HCT116 (cell line): ENCODE measurements around the gene CALM1. TPM values are rescaled to one million over a fixed set of nuclear protein-coding genes. Genes with fewer than 3 reads are reported as not detected.

ENCODE experiments used
- ATAC-seq: fragments of 200-7000 bp; cut with Tn5 transposase; 2 replicates; pipeline ENCODE4 v1.9.1; 2020; ENCODE audit warnings: mild to moderate bottlenecking, moderate library complexity
- BruUV-seq: library from RNA; stranded (reverse); fragments of 400-500 nt; replicated peaks from 2 replicates; lab custom pipeline; 2021; lab: Mats Ljungman, UMichigan
- CTCF ChIA-PET: fragments of 300-600 bp; sonication (Branson Sonifier 250); formaldehyde crosslinking; loops from one replicate; lab custom pipeline; 2021; ENCODE audit warnings: antibody characterized with exemption; lab: Charles Lee
- POLR2A ChIA-PET: fragments of 300-600, 350-600 bp; sonication (Branson Sonifier 250); formaldehyde crosslinking; loops from one replicate; lab custom pipeline; 2021; ENCODE audit warnings: antibody characterized with exemption; lab: Charles Lee
- RAD21 ChIA-PET, 2 experiments: fragments of 300-600 bp; sonication (Branson Sonifier 250); formaldehyde crosslinking; loops; one replicate each; lab custom pipeline; 2023; ENCODE audit warnings: low total read pairs in 2 of 2; ENCODE audit not compliant: uncharacterized antibody in 2 of 2, unreplicated experiment in 2 of 2, low non-redundant PET in 1 of 2; lab: Charles Lee
- DNase-seq: peaks from one replicate; pipeline ENCODE4 v3.0.0-alpha.2; 2010; ENCODE audit warnings: low read depth, low spot score
- H2AFZ ChIP-seq: fragments of 200-600 bp; shearing (Covaris generic), sonication (generic); 2 replicates; pipeline ENCODE4 v1.6.1; 2017; ENCODE audit warnings: low read depth, mixed run types, mixed read lengths, antibody characterized with exemption, low read length; ENCODE audit not compliant: poor library complexity, severe bottlenecking
- H3K27ac ChIP-seq: 2 replicates; pipeline ENCODE4 v1.5.1; 2012; ENCODE audit warnings: low read depth, low read length
- H3K27me3 ChIP-seq: fragments of 200-600 bp; sonication (generic); 2 replicates; pipeline ENCODE4 v1.6.1; 2016; ENCODE audit warnings: mixed run types, low read length, mixed read lengths; ENCODE audit not compliant: insufficient read depth
- H3K36me3 ChIP-seq, 2 experiments: fragments of 200-500 bp in 1 of 2; fragments of 200-600 bp in 1 of 2; sonication (Bioruptor generic) in 1 of 2; sonication (generic) in 1 of 2; 2 replicates each; pipeline versions ENCODE4 v1.5.1 to v1.6.1; 2014 to 2016; ENCODE audit warnings: low read length in 2 of 2, inconsistent platforms in 1 of 2, mixed read lengths in 1 of 2, mixed run types in 1 of 2; ENCODE audit not compliant: insufficient read depth in 2 of 2, control insufficient read depth in 1 of 2
- H3K4me1 ChIP-seq, 2 experiments: fragments of 200-600 bp in 1 of 2; sonication (generic) in 1 of 2; 2 replicates each; pipeline versions ENCODE4 v1.5.1 to v1.6.1; 2012 to 2017; ENCODE audit warnings: low read length in 2 of 2, inconsistent platforms in 1 of 2, mild to moderate bottlenecking in 1 of 2, mixed read lengths in 1 of 2, mixed run types in 1 of 2, moderate library complexity in 1 of 2; ENCODE audit not compliant: insufficient read depth in 2 of 2, control insufficient read depth in 1 of 2
- H3K4me2 ChIP-seq: fragments of 200-600 bp; sonication (generic); 2 replicates; pipeline ENCODE4 v1.6.1; 2017; ENCODE audit warnings: mixed run types, low read length, mixed read lengths
- H3K4me3 ChIP-seq, 2 experiments: fragments of 200-600 bp in 1 of 2; sonication (generic) in 1 of 2; replicated peaks in 1 of 2; 2 replicates each; pipeline ENCODE4 v1.5.1; 2011 to 2016; ENCODE audit warnings: low read length in 2 of 2, control low read depth in 1 of 2, low read depth in 1 of 2, mild to moderate bottlenecking in 1 of 2, mixed read lengths in 1 of 2, mixed run types in 1 of 2
- H3K79me2 ChIP-seq: fragments of 200-600 bp; sonication (generic); 2 replicates; pipeline ENCODE4 v1.6.1; 2017; ENCODE audit warnings: mild to moderate bottlenecking, mixed run types, low read length, moderate library complexity, mixed read lengths; ENCODE audit not compliant: insufficient read depth
- H3K9ac ChIP-seq: fragments of 200-600 bp; sonication (generic); 2 replicates; pipeline ENCODE4 v1.6.1; 2016; ENCODE audit warnings: low read length, mixed read lengths
- H3K9me2 ChIP-seq: fragments of 200-600 bp; sonication (generic), shearing (Covaris generic); 2 replicates; pipeline ENCODE4 v1.6.1; 2017; ENCODE audit warnings: mixed run types, mild to moderate bottlenecking, moderate library complexity; ENCODE audit not compliant: insufficient read depth
- H3K9me3 ChIP-seq, 2 experiments: fragments of 200-500 bp in 1 of 2; fragments of 200-600 bp in 1 of 2; sonication (Bioruptor generic) in 1 of 2; sonication (generic) in 1 of 2; 2 replicates each; pipeline ENCODE4 v1.6.1; 2014 to 2017; ENCODE audit warnings: low read length in 2 of 2, mixed read lengths in 2 of 2, inconsistent platforms in 1 of 2, low read depth in 1 of 2, mild to moderate bottlenecking in 1 of 2, mixed run types in 1 of 2, moderate library complexity in 1 of 2; ENCODE audit not compliant: control insufficient read depth in 1 of 2, insufficient read depth in 1 of 2
- H4K20me1 ChIP-seq: fragments of 200-600 bp; sonication (generic), shearing (Covaris generic); 2 replicates; pipeline ENCODE4 v1.6.1; 2017; ENCODE audit warnings: mixed run types, mild to moderate bottlenecking, moderate library complexity; ENCODE audit not compliant: insufficient read depth
- CEBPB ChIP-seq: IDR thresholded peaks from 2 replicates; pipeline ENCODE4 v1.6.1; 2012; ENCODE audit warnings: low read depth
- EZH2phosphoT487 ChIP-seq: fragments of 200-600 bp; IDR thresholded peaks from 2 replicates; pipeline ENCODE4 v1.6.1; 2018; ENCODE audit warnings: antibody characterized with exemption, borderline replicate concordance
- FOSL1 ChIP-seq: IDR thresholded peaks from 2 replicates; pipeline ENCODE4 v1.6.1; 2012; ENCODE audit warnings: low read depth
- JUND ChIP-seq: IDR thresholded peaks from 2 replicates; pipeline ENCODE4 v1.6.1; 2012
- POLR2A ChIP-seq: IDR thresholded peaks from 2 replicates; pipeline ENCODE4 v1.7.0; 2011; ENCODE audit warnings: borderline replicate concordance; ENCODE audit not compliant: insufficient read depth, insufficient read length; ENCODE audit errors: extremely low read depth
- POLR2AphosphoS5 ChIP-seq: IDR thresholded peaks from 2 replicates; pipeline ENCODE4 v1.6.1; 2011; ENCODE audit warnings: mild to moderate bottlenecking, low read depth, low read length, moderate library complexity
- RAD21 ChIP-seq: IDR thresholded peaks from 2 replicates; pipeline ENCODE4 v1.6.1; 2012; ENCODE audit warnings: low read depth, mild to moderate bottlenecking
- SIN3A ChIP-seq: IDR thresholded peaks from 2 replicates; pipeline ENCODE4 v1.6.1; 2012; ENCODE audit warnings: low read depth
- SP1 ChIP-seq: IDR thresholded peaks from 2 replicates; pipeline ENCODE4 v1.6.1; 2012; ENCODE audit warnings: low read depth
- SRF ChIP-seq: IDR thresholded peaks from 2 replicates; pipeline ENCODE4 v1.6.1; 2012; ENCODE audit warnings: low read depth
- TCF7L2 ChIP-seq: IDR thresholded peaks from 2 replicates; pipeline ENCODE4 v1.7.0; 2011; ENCODE audit warnings: borderline replicate concordance, inconsistent platforms; ENCODE audit not compliant: insufficient read depth, insufficient read length; ENCODE audit errors: extremely low read depth
- YY1 ChIP-seq: IDR thresholded peaks from 2 replicates; pipeline ENCODE4 v1.6.1; 2011; ENCODE audit warnings: low read length, low read depth, moderate library complexity, mild to moderate bottlenecking; ENCODE audit not compliant: insufficient replicate concordance; ENCODE audit errors: extremely low read depth
- ZBTB33 ChIP-seq: IDR thresholded peaks from 2 replicates; pipeline ENCODE4 v1.6.1; 2011; ENCODE audit warnings: mild to moderate bottlenecking, low read length, moderate library complexity; ENCODE audit not compliant: insufficient replicate concordance; ENCODE audit errors: extremely low read depth
- ZFX ChIP-seq: fragments of 450-650 bp; IDR thresholded peaks from 2 replicates; pipeline ENCODE4 v1.6.1; 2017
- ZNF274 ChIP-seq: fragments of 200-500 bp; sonication (Bioruptor generic); IDR thresholded peaks from 2 replicates; pipeline ENCODE4 v1.6.1; 2014; ENCODE audit warnings: mild to moderate bottlenecking, low read depth, low read length, inconsistent platforms
- intact Hi-C: fragments of 100-400 bp; cut with micrococcal nuclease; formaldehyde crosslinking; loops from 2 replicates; pipeline ENCODE4 v1.10.0; 2022
- total RNA-seq: library from RNA; stranded (reverse); gene quantifications from one replicate; pipeline ENCODE4 v1.2.1, GENCODE V29; 2021; ENCODE audit not compliant: unreplicated experiment
- TF ChIP-seq, protein P1 (sequence below): IDR thresholded peaks from 2 replicates; pipeline ENCODE4 v1.6.1; 2012
- TF ChIP-seq, protein P2 (sequence below): IDR thresholded peaks from 2 replicates; pipeline ENCODE4 v1.6.1; 2012
- TF ChIP-seq, protein P3 (sequence below), 3 experiments: fragments of 200-600 bp in 1 of 3; sonication (generic) in 1 of 3; IDR thresholded peaks in 2 of 3; conservative IDR thresholded peaks in 1 of 3; 2 replicates each; pipeline ENCODE4 v1.5.1; 2012 to 2017; ENCODE audit warnings: low read depth in 2 of 3, low read length in 2 of 3, antibody characterized with exemption in 1 of 3, borderline replicate concordance in 1 of 3, control low read depth in 1 of 3, mild to moderate bottlenecking in 1 of 3, mixed read lengths in 1 of 3, mixed run types in 1 of 3, moderate library complexity in 1 of 3; ENCODE audit not compliant: insufficient read depth in 1 of 3

Gene CALM1
- total RNA-seq, 1 experiment from 2014 or later: 261 TPM

GRCh38 chr14:90419200-90419599 lies 22.4 kb downstream of the CALM1 start (continued):
- TF ChIP-seq SRF (peak; percentile 89), JUND (peak; percentile 14; the same call in 1 of the 2 replicates)

DNA sequence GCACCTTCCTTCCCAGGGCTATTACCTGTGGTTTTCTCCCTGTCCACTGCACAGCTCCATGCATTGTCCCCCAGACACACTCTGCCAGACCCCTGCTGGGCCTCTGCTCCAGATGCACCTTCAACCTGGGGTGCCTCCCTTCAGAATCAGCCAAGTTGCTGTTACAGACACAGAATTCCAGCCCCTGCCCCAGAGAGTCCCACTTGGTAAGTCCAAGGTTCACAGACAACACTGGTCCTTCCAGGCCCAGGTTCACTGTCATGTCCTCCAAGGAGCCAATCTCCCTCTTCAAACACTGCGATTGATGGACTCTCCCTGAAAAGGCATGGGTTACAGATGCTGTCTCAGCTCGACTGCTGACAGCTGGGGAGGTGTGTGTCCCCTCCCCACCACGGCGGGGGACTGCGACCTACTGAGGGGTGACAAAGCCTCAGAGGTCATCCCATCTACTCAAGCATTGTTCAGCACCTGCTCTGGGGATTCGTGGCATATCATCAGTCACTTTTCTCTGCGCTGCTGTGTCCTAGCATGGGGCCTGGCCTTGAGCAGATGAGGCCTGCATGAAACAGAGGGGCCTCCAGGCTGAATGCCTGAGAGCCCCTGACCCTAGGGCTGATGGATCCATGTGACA lies 24.3 kb downstream of the CALM1 start:
- ATAC-seq: no peak
- Histone ChIP-seq H3K79me2 (no peaks in the 10 kb centered on the region), H3K4me3 (no peak overlapping the region), H3K27ac (no peak overlapping the region)
- no TSS peak for BruUV-seq
- TF ChIP-seq SP1 (no peak), TCF7L2 (no peak), ZNF274 (no peak), RAD21 (no peak), CEBPB (no peak), ZBTB33 (no peak), POLR2A (no peak), ZFX (no peak), YY1 (no peak), SRF (no peak), EZH2phosphoT487 (no peak), JUND (no peak), POLR2AphosphoS5 (no peak), SIN3A (no peak), FOSL1 (no peak)
- TF ChIP-seq, protein P1, sequence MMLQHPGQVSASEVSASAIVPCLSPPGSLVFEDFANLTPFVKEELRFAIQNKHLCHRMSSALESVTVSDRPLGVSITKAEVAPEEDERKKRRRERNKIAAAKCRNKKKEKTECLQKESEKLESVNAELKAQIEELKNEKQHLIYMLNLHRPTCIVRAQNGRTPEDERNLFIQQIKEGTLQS: no peak
- TF ChIP-seq, protein P2, sequence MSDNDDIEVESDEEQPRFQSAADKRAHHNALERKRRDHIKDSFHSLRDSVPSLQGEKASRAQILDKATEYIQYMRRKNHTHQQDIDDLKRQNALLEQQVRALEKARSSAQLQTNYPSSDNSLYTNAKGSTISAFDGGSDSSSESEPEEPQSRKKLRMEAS: no peak
- TF ChIP-seq, protein P3, sequence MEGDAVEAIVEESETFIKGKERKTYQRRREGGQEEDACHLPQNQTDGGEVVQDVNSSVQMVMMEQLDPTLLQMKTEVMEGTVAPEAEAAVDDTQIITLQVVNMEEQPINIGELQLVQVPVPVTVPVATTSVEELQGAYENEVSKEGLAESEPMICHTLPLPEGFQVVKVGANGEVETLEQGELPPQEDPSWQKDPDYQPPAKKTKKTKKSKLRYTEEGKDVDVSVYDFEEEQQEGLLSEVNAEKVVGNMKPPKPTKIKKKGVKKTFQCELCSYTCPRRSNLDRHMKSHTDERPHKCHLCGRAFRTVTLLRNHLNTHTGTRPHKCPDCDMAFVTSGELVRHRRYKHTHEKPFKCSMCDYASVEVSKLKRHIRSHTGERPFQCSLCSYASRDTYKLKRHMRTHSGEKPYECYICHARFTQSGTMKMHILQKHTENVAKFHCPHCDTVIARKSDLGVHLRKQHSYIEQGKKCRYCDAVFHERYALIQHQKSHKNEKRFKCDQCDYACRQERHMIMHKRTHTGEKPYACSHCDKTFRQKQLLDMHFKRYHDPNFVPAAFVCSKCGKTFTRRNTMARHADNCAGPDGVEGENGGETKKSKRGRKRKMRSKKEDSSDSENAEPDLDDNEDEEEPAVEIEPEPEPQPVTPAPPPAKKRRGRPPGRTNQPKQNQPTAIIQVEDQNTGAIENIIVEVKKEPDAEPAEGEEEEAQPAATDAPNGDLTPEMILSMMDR (IDR thresholded peaks at IDR 0.05 in 2 of 3, conservative IDR thresholded peaks at IDR 0.05 in 1 of 3; ENCODE audit: borderline replicate concordance in 1 of 3, insufficient read depth in 1 of 3, low read depth in 2 of 3, low read length in 2 of 3): no peak
- TF ChIP-seq, all 23 proteins: peak for 0
- Histone ChIP-seq H3K4me2 (no peak overlapping the region), H3K9me2 (no peaks in the 10 kb centered on the region), H3K27me3 (no peaks in the 10 kb centered on the region), H3K9me3 (no peaks in the 10 kb centered on the region), H4K20me1 (no peaks in the 10 kb centered on the region), H3K4me1 (peaks cover 9 to 14% of the 10 kb centered on the region in 2 experiments), H2AFZ (no peak overlapping the region), H3K9ac (no peak overlapping the region), H3K36me3 (no peaks in the 10 kb centered on the region)
- POLR2A ChIA-PET: no interaction called here
- DNase-seq: no peak
- RAD21 ChIA-PET: no interaction called here
- CTCF ChIA-PET: no interaction called here
- intact Hi-C loops: no loop called here
